SK-MEL-5 (cell line): ENCODE results near the gene LYZL1. TPM values are rescaled to one million over a fixed set of nuclear protein-coding genes. Genes with fewer than 3 reads are reported as not detected.
A peak's percentile ranks its signal among the peaks of the same experiment; 100 is the strongest.
"Not testable (repeated sequence)": the region's sequence is repeated elsewhere in the genome, so short reads cannot be mapped to it uniquely, and the experiment has no call there.

Source experiments
- DNase-seq: peaks from one replicate; pipeline ENCODE4 v3.0.0-alpha.2; 2016; ENCODE audit warnings: low read depth, low spot score
- in situ Hi-C: cut with HindIII; loops from 2 replicates; pipeline ENCODE4 v1.10.0; 2016; ENCODE audit warnings: low sequenced_read_pairs, high pct_unique_total_duplicates, low pct_unique_long_range_greater_than_20kb
- total RNA-seq: library from RNA; depleted of rRNA; stranded (reverse); fragments of >200 nt; shearing (Covaris generic); gene quantifications from 2 replicates; pipeline ENCODE4 v1.2.3, GENCODE V29; 2014

Gene LYZL1
- total RNA-seq, 1 experiment from 2014 or later: not detected

DNA sequence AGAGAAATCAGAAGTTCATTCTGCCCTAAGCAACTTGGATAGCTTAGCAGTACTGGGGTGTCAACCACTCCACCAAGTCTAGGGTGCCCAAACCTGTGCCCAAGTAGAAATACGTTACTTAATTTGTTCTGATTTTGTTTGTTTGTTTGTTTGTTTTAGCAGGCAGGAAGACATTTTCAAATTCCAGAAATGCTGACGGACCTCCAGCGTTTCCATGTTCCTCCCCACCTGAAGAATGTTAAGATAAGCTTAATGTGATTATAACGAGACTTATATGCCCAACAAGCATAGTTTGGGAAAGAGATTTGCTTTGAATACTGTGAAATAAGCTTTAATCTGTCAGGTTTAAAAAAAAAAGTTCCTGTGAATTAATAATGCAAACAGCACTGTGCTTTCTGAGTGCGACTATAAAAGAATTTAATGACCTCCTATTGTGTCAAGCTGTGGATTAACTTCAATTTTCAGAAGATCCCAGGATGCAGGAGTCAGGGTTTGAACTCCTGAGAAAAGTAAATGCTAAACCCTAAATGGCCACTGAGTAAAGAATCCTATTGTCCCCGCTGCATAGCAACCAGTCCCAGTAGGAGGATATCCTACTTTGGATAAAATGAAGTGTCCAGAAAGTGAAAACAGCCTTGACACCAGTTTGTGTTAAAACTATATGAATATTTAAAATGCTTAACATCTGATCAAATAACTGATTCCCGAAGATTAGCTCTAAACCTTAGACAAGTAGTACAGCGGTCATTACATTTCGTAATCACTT is 56.5 kb downstream of the LYZL1 start:
- in situ Hi-C loops: no loop called here
- DNase-seq: no peak

DNA sequence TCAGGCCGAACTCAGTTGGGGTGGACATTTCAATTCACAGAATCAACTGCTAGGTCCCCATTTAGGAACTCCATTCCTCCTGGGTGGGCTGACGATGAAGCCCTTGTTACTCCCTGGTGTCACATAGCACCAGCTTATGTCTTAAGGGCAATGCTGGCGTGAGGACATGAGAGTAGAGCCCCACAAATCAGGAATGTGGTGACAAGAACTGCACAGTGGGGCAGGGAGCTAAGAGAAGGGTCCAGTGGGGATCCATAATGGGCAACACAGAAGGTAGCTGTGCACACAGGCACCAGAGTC is 57.0 kb downstream of the LYZL1 start:
- in situ Hi-C loops: no loop called here
- no peak for DNase-seq

GRCh38 chr10:29346296-29347001 is 57.6 kb downstream of the LYZL1 start:
- DNase-seq: no peak
- in situ Hi-C loops: no loop called here

GRCh38 chr10:29348836-29349235 is 60.0 kb downstream of the LYZL1 start:
- DNase-seq: no peak
- in situ Hi-C loops: no loop called here

DNA sequence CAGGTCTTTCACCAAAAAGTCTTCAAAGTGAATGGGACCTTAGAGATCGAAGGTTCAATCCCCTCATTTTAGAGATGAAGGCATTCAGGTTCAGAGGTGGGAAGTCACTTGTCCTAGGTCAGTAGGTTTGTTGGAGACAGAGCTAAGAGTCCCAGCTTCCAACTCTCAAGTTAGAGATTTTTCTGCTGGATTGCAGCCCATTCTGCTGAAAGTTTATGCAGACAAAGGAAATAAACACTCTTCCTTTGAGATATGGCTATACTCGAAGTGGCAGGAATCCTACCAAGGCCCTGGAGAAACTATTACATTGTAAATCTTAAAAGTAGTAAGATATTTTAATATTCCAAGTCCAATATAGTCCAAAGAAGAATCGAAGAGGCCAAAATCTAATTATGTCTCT is 64.4 kb downstream of the LYZL1 start:
- in situ Hi-C loops: no loop called here
- no peak for DNase-seq

GRCh38 chr10:29353887-29354561 is 65.2 kb downstream of the LYZL1 start:
- peak; percentile 64 for DNase-seq
- in situ Hi-C loops: no loop called here

DNA sequence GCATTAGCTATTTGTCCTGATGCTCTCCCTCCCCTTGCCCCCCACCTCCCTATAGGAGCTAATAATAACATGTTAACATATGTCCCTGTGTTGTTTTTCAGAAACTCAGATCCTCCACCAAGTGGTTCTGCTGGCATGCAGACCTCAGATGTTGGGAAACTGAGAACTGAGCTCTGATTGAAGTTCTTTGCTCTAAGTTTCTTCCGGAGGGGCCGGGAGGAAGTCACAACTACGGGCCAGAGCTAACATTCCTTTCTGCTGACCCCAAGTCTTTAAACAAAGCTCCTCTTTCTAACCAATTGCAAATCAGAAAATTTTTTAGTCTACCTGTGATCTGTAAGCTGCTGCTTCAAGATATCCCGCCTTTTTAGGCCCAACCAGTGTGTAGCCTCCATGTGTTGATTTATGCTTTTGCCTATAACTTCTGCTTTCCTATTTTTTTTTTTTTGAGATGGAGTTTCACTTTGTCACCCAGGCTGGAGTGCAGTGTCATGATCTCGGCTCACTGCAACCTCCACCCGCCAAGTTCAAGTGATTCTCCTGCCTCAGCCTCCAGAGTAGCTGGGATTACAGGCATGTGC is 66.6 kb downstream of the LYZL1 start:
- no peak for DNase-seq
- in situ Hi-C loops: no loop called here

DNA sequence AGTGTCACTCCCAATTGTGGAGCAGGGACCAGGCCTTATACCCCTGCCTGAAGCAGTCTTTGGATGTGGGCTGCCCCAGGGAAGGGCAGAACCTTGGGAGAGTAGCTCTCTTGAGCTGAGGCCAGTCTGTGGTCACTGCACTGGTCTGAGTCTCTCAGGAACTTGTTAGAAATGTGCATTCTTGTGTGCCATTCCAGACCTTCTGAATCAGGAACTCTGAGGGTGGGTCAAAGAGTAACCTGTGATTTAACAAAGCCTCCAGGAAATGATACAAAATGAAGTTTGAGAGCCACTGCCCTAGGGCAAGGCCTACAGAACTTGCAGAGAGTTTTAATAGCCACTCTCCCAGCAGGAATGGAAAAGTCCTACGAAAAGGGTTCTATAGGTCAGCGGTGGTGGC is 68.1 kb downstream of the LYZL1 start:
- in situ Hi-C loops: no loop called here

DNA sequence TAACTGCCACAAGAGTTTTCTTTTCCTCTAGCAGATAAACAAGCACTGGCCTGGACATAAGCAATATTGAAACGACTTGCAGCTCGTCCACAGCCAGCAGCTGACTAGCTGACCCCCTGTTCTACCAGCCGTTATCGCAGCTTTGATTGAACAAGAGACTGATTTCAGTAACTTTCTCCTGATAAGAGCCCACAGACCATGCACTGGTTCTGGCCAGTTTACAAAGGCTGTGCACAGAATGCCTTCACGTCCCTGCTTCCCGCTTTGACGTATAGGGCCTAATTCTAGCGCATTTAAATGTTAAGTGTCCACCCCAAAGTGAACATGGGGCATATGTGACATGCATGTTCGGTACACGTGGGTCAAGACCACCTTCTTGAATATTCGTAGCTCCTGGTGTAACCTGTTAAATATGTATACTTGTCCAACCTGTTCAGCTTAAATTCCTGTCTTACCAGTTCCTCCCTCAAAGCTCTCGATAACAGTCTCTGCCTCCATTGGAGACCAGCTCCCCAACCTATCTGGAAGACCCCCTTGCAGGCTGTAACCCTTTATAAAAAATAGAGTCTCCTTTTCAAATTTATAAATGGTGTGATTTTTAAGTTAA is 69.2 kb downstream of the LYZL1 start:
- in situ Hi-C loops: no loop called here
- DNase-seq: no peak

More for the DNA sequence above, 68.1 kb downstream of the LYZL1 start:
- DNase-seq: no peak

GRCh38 chr10:29360215-29360853 is 71.5 kb downstream of the LYZL1 start:
- DNase-seq, in situ Hi-C loops: not testable (repeated sequence)
